Measurements from ENCODE around the gene UTF1.

The UTF1 gene

DNA sequence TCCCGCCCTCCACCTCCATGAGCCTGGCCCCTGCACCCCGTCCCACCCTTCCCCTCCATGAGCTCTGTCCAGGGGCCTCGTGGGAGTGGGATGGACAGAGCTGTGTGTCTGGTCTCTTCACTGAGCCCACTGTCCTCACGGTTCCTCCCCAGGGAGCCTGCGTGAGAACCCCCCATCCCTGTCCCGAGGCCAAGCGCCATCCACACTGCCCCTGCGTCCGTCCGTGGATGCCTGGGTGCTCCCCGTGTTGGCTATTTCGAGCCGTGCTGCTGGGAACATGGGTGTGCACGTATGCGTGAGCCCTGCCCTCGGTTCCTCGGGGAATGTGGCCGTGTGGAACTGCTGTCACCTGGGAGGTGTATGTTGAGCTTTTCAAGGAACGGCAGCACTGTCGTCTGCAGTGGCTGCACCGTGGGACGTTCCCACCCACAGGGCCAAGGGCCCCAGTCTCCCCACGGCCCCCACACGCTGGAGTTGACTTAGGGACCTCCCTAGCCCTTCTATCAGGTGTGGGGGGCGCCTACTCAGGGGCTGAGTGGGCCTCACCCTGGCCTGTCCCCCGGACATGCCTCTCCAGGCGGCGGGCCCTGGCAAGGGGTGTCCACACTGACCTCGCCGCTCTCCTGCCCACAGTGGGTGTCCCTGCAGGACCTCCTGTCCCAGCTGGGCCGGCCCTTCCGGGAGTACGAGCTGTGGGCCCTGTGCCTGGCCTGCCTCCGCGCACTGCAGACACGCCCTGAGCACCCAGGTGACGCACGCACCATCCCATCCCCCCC lies 41.9 kb upstream of the UTF1 start:
- Histone ChIP-seq H3K9me3 (ENCODE audit: control insufficient read depth, insufficient read depth, low read length) (peaks cover 5% of the 10 kb centered on the region), H3K36me3 (ENCODE audit: control insufficient read depth, insufficient read depth, low read length) (peaks cover 28% of the 10 kb centered on the region), H3K4me3 (ENCODE audit: low read depth, low read length) (no peak overlapping the region), H3K27me3 (ENCODE audit: control insufficient read depth, insufficient read depth, low read length) (no peaks in the 10 kb centered on the region), H3K4me1 (ENCODE audit: control insufficient read depth, insufficient read depth, low read length) (no peaks in the 10 kb centered on the region), H3K9ac (ENCODE audit: low read depth, low read length) (no peak overlapping the region)

DNA sequence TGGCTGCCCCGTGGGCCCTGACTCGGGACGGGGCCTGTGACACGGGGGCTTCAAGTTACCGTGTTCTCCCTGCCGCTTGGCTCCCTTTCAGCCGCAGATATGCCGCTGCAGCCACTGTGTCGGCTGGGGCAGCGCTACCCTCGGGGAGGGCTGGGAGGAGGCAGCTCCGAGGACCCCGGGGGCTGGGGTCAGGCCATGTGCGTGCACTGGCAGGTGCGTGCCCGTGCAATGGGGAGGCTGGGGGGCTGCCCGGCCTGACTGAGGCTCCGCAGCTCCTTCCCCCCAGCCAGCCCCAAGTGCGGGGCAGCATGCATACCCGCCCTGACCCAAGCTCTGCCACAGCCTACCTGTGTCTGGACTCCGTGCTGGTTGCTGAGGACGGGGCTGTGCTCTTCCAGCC lies 40.8 kb upstream of the UTF1 start:
- Histone ChIP-seq H3K9me3 (ENCODE audit: control insufficient read depth, insufficient read depth, low read length) (peaks cover 5% of the 10 kb centered on the region), H3K36me3 (ENCODE audit: control insufficient read depth, insufficient read depth, low read length) (peaks cover 19% of the 10 kb centered on the region), H3K4me1 (ENCODE audit: control insufficient read depth, insufficient read depth, low read length) (no peaks in the 10 kb centered on the region), H3K9ac (ENCODE audit: low read depth, low read length) (no peak overlapping the region), H3K27me3 (ENCODE audit: control insufficient read depth, insufficient read depth, low read length) (no peaks in the 10 kb centered on the region), H3K4me3 (ENCODE audit: low read depth, low read length) (no peak overlapping the region)

DNA sequence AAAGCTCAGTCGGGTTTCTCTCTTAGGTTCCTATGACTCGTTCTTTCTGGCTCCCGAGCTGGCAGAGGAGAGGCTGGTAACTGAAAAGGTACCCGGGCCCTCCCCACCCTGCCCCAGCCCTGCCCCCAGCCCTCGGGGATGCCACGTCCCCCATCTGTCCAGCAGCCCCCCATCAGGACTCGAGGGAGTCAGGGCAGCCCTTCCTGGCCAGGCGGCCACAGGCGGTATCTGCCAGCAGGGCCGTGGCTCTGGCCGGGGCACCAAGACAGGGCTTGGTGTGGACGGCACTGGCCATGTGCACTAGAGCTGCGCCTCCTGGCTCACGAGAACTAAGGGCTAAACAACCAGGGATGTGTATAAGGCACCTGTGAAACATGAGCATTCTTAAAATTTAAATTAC lies 40.3 kb upstream of the UTF1 start:
- Histone ChIP-seq H3K4me3 (ENCODE audit: low read depth, low read length) (no peak overlapping the region), H3K9ac (ENCODE audit: low read depth, low read length) (no peak overlapping the region), H3K4me1 (ENCODE audit: control insufficient read depth, insufficient read depth, low read length) (no peaks in the 10 kb centered on the region), H3K27me3 (ENCODE audit: control insufficient read depth, insufficient read depth, low read length) (no peaks in the 10 kb centered on the region), H3K9me3 (ENCODE audit: control insufficient read depth, insufficient read depth, low read length) (peaks cover 5% of the 10 kb centered on the region), H3K36me3 (ENCODE audit: control insufficient read depth, insufficient read depth, low read length) (peaks cover 14% of the 10 kb centered on the region)

DNA sequence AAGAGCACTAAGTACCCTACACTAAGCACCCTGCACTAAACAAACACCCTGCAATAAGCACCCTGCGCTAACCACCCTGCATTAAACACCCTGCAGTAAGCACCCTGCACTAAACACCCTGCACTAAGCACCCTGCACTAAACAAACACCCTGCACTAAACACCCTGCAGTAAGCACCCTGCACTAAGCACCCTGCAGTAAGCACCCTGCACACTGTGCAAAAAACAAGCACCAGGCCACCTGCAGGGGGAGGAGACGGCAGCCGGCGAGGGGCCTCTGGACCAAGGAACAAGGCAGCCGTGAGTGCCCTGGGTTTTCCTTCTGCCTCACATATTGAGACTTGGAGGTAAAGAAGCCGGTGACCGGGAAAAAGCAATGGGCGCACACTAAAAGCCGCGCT lies 39.8 kb upstream of the UTF1 start:
- H3K4me1 ChIP-seq (ENCODE audit: control insufficient read depth, insufficient read depth, low read length): no peaks in the 10 kb centered on the region
- H3K36me3 ChIP-seq (ENCODE audit: control insufficient read depth, insufficient read depth, low read length): peaks cover 13% of the 10 kb centered on the region
- no peak overlapping the region for H3K9ac ChIP-seq (ENCODE audit: low read depth, low read length)
- no peak overlapping the region for H3K4me3 ChIP-seq (ENCODE audit: low read depth, low read length)
- H3K9me3 ChIP-seq (ENCODE audit: control insufficient read depth, insufficient read depth, low read length): peaks cover 5% of the 10 kb centered on the region
- H3K27me3 ChIP-seq (ENCODE audit: control insufficient read depth, insufficient read depth, low read length): no peaks in the 10 kb centered on the region

DNA sequence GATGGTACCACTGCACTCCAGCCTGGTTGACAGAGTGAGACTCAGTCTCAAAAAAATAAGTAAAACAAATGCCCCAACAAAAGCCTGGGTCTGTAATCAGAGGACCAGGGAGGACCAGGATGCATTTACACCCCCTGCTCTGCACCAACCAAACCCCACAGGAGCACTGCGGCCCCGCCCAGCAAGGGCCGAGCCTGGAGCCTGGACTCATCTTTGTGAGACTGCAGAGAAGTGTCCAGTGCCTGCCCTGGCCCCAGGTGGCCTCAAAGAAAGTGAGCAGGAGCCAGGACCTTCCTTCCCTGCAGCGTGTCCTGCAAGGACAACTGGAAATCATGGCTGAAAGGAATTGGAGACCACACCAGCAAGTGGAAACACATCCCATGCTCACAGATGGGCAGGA lies 38.4 kb upstream of the UTF1 start:
- Histone ChIP-seq H3K9ac (ENCODE audit: low read depth, low read length) (no peak overlapping the region), H3K27me3 (ENCODE audit: control insufficient read depth, insufficient read depth, low read length) (no peaks in the 10 kb centered on the region), H3K9me3 (ENCODE audit: control insufficient read depth, insufficient read depth, low read length) (peaks cover 5% of the 10 kb centered on the region), H3K4me3 (ENCODE audit: low read depth, low read length) (no peak overlapping the region), H3K4me1 (ENCODE audit: control insufficient read depth, insufficient read depth, low read length) (no peaks in the 10 kb centered on the region), H3K36me3 (ENCODE audit: control insufficient read depth, insufficient read depth, low read length) (peaks cover 13% of the 10 kb centered on the region)

DNA sequence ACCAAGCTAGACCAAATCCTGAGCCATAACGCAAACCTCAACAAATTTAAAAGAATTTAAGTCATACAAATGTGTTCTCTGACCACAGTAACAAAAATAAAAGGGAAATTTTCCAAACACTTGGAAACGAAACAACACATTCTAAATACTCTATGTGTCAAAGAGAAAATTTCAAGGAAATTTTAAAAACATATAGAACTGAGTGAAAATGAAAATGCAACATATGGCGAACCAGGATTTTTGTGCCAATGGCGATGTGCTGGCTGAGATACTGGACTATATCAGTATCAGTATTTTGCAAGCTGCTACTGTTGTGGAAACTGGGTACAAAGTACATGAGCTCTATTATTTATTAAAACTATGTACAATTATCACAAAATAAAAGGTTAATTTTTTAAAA lies 35.9 kb upstream of the UTF1 start:
- H3K36me3 ChIP-seq (ENCODE audit: control insufficient read depth, insufficient read depth, low read length): peaks cover 8% of the 10 kb centered on the region
- no peak overlapping the region for H3K9ac ChIP-seq (ENCODE audit: low read depth, low read length)
- peaks cover 5% of the 10 kb centered on the region for H3K9me3 ChIP-seq (ENCODE audit: control insufficient read depth, insufficient read depth, low read length)
- no peaks in the 10 kb centered on the region for H3K27me3 ChIP-seq (ENCODE audit: control insufficient read depth, insufficient read depth, low read length)
- no peaks in the 10 kb centered on the region for H3K4me1 ChIP-seq (ENCODE audit: control insufficient read depth, insufficient read depth, low read length)
- H3K4me3 ChIP-seq (ENCODE audit: low read depth, low read length): no peak overlapping the region

DNA sequence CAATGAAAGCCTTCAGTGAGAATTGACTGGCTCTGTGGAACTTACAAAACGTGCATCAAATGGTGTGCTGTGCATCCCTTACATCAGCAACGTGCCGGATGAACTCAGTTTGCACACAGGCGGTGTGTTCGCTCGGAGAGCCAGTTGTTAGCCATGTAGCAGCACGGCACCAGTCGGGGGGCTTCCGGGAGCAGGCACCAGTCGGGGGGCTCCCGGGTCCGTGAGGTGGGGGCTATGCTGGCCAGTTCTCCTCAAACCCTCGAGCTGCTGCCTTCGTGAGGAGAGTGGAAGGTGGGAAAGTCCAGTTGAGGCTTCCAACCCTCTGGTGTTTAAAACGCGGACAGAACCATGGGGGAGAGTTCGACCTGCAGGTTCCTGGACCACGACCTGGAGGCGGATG lies 34.9 kb upstream of the UTF1 start:
- Histone ChIP-seq H3K9me3 (ENCODE audit: control insufficient read depth, insufficient read depth, low read length) (peaks cover 5% of the 10 kb centered on the region), H3K4me1 (ENCODE audit: control insufficient read depth, insufficient read depth, low read length) (no peaks in the 10 kb centered on the region), H3K27me3 (ENCODE audit: control insufficient read depth, insufficient read depth, low read length) (no peaks in the 10 kb centered on the region), H3K4me3 (ENCODE audit: low read depth, low read length) (no peak overlapping the region), H3K9ac (ENCODE audit: low read depth, low read length) (no peak overlapping the region), H3K36me3 (ENCODE audit: control insufficient read depth, insufficient read depth, low read length) (peaks cover 13% of the 10 kb centered on the region)

DNA sequence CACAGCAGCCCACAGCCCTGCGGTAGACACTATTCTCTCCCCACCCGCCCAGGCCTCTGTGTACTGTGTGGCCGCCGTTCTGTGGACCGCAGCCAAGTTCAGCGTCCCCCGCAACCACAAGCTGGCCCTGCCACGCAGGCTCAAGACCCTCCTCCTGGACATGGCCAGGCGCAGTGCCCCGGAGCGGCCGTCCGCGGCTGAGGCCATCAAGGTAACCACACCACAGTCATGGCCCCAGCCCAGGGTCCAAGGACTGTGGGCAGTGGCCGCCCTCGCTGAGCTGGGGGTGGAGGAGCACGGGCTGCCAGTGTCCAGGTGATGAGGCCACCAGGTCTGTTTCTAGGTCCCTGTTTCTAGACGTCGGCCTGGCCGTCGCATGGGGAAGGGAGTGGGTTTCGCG lies 34.4 kb upstream of the UTF1 start:
- Histone ChIP-seq H3K4me3 (ENCODE audit: low read depth, low read length) (no peak overlapping the region), H3K4me1 (ENCODE audit: control insufficient read depth, insufficient read depth, low read length) (no peaks in the 10 kb centered on the region), H3K9me3 (ENCODE audit: control insufficient read depth, insufficient read depth, low read length) (peaks cover 5% of the 10 kb centered on the region), H3K9ac (ENCODE audit: low read depth, low read length) (no peak overlapping the region), H3K36me3 (ENCODE audit: control insufficient read depth, insufficient read depth, low read length) (peaks cover 13% of the 10 kb centered on the region), H3K27me3 (ENCODE audit: control insufficient read depth, insufficient read depth, low read length) (no peaks in the 10 kb centered on the region)

DNA sequence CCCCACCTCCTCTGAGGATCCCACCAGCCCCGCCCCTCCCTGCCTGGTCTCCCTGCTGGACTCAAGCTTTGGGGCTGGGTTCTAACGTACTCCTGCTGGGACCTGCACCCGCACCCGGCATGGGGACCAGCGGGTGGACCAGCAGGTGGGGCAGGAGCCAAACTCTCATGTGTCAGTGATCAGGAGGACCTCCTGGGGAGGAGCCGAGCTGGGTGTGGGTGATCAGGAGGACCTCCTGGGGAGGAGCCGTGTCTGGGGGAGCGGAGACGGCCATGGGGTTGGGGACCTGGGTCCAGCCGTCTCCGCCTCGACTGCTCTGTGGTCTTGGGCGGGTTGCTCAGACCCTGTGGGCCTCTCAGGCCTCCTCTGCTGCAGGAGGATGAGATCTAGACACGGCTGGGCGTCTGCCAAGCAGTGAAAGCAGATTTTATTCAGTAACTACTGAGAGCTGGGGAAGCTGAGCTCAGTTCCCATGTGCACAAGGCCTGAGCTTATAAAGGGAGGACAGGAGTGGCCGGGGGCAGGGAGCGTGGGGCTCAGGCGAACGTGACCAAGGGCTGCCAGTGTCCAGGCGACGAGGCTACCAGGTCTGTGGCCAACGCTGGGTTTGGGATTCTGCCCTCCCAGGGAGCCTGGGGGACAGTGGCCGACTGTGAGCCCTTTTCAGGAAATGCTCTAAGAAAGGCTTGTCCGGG lies 33.6 kb upstream of the UTF1 start:
- H3K9me3 ChIP-seq (ENCODE audit: control insufficient read depth, insufficient read depth, low read length): peaks cover 5% of the 10 kb centered on the region
- H3K9ac ChIP-seq (ENCODE audit: low read depth, low read length): no peak overlapping the region
- peaks cover 13% of the 10 kb centered on the region for H3K36me3 ChIP-seq (ENCODE audit: control insufficient read depth, insufficient read depth, low read length)

DNA sequence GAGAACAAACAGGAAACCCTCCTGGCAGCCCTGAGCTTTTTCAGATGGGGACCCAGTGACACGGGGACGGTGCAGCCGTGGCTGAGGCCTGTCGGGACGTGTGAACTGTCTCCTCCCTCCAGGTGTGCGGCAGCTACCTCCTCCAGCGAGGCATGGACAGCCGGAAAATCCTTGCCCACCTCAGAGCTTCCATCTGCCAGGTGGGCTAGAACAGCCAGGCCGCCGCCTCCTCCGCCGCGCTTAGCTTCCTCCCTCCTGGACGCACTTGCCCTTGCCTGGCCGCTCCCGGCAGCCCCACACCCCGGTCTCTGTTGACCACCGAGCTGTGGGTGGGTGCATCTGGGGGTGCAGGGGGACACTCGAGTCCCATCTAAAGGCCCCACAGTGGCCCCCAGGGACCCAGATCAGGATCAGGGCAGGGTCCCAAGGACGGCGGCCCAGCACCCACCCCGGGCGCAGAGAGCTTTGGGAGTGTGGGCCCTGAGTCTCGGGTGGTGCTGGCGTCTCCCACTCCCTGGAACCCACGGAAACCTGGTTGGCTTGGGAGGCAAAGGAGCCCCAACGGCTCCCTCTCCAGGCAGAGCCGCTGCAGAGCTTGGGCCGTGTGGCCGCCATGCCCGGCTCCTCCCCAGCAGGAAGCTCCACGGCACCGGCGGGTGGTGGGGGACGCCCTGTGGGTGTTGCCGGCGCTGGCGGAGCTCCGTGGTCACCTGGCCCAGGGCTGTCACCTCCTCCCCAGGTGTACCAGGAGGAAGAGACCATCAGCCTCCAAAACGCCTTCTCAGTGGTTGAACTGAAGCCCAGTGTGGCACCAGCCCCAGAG lies 32.9 kb upstream of the UTF1 start:
- H3K9me3 ChIP-seq (ENCODE audit: control insufficient read depth, insufficient read depth, low read length): no peaks in the 10 kb centered on the region
- no peak overlapping the region for H3K9ac ChIP-seq (ENCODE audit: low read depth, low read length)
- H3K36me3 ChIP-seq (ENCODE audit: control insufficient read depth, insufficient read depth, low read length): peaks cover 15% of the 10 kb centered on the region
- H3K27me3 ChIP-seq (ENCODE audit: control insufficient read depth, insufficient read depth, low read length): no peaks in the 10 kb centered on the region
- no peak overlapping the region for H3K4me3 ChIP-seq (ENCODE audit: low read depth, low read length)
- no peaks in the 10 kb centered on the region for H3K4me1 ChIP-seq (ENCODE audit: control insufficient read depth, insufficient read depth, low read length)

More for the DNA sequence above, 33.6 kb upstream of the UTF1 start:
- Histone ChIP-seq H3K27me3 (ENCODE audit: control insufficient read depth, insufficient read depth, low read length) (no peaks in the 10 kb centered on the region), H3K4me1 (ENCODE audit: control insufficient read depth, insufficient read depth, low read length) (no peaks in the 10 kb centered on the region), H3K4me3 (ENCODE audit: low read depth, low read length) (no peak overlapping the region)

DNA sequence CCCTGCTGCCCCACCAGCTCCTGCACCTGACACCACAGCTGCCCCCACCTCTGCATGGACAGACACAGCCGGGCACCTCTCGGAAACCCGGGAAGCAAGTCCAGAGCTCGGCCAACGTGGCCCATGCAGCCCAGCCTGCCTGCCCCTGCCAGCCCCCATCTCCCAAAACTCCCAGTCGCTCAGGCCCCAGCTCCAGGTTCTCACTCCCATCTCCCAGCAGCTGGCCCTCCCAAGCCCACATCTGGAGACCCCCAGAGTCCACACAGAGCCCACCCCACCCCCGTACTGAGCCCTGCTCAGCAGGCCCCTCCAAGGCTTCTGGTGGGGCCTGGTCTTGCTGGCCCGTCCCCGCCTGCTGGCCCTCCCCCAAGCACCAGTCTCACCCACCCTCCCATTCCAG lies 32.2 kb upstream of the UTF1 start:
- no peak overlapping the region for H3K4me3 ChIP-seq (ENCODE audit: low read depth, low read length)
- H3K9ac ChIP-seq (ENCODE audit: low read depth, low read length): no peak overlapping the region
- H3K36me3 ChIP-seq (ENCODE audit: control insufficient read depth, insufficient read depth, low read length): peaks cover 15% of the 10 kb centered on the region
- no peaks in the 10 kb centered on the region for H3K27me3 ChIP-seq (ENCODE audit: control insufficient read depth, insufficient read depth, low read length)
- no peaks in the 10 kb centered on the region for H3K9me3 ChIP-seq (ENCODE audit: control insufficient read depth, insufficient read depth, low read length)
- no peaks in the 10 kb centered on the region for H3K4me1 ChIP-seq (ENCODE audit: control insufficient read depth, insufficient read depth, low read length)
